Measurements from ENCODE around the gene CCDC15. TPM values are rescaled to one million over a fixed set of nuclear protein-coding genes. Genes with fewer than 3 reads are reported as not detected.

Gene CCDC15
- total and polyA plus RNA-seq, 2 experiments from 2014 or later = 2.9 to 3.3 TPM

GRCh38 chr11:125069796-125070195 lies 115.8 kb downstream of the CCDC15 start (continued):
- TF ChIP-seq EZH2 (IDR thresholded peaks at IDR 0.05; ENCODE audit: low read depth, unreplicated experiment) = no peak
- TF ChIP-seq EZH2phosphoT487 (IDR thresholded peaks at IDR 0.05; ENCODE audit: unreplicated experiment) = no peak

DNA sequence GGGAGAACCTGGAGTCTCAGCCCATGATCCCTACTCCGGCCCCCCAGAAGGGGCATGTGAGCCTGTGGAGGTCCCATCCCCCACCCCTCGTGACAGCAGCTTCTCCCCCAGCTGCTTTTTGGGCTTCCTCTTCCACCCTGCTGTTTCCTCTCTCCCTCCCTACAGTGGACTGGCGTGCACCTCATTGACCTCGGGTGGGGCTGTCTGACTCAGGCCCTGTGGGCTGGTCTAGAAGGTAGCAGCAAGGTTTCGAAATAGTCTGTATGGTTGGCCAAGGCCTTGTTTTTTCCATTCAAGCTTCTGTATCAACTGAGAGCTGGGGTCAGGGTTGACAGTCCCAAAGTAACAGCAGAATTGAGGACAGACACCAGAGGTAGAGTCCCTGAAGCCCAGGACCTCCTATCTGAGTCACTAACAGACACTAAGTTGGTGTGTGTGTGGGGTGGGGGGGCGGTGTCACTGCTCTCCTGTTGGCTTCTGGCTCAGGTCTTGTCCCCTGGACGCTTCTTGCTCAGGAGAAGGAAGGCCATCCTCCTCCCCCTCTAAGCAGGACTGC lies 116.8 kb downstream of the CCDC15 start:
- no peak overlapping the region for H3K27ac ChIP-seq (ENCODE audit: low read depth)
- Mint-ChIP-seq H3K27me3 (ENCODE audit: insufficient read depth, low read depth, poor library complexity) (peaks cover 11% of the 10 kb centered on the region), H3K27ac (no peak overlapping the region), H3K36me3 (ENCODE audit: low read depth) (no peaks in the 10 kb centered on the region), H3K4me3 (no peak overlapping the region), H3K4me1 (peaks cover 19% of the 10 kb centered on the region), H3K9me3 (no peaks in the 10 kb centered on the region)
- no peaks in the 10 kb centered on the region for H4K20me1 ChIP-seq (replicated peaks; ENCODE audit: insufficient read depth)
- no peaks in the 10 kb centered on the region for H3K79me2 ChIP-seq (replicated peaks; ENCODE audit: insufficient read depth)
- H3K4me3 ChIP-seq = no peak overlapping the region
- H3K4me1 ChIP-seq (ENCODE audit: insufficient read depth) = no peaks in the 10 kb centered on the region
- no peaks in the 10 kb centered on the region for H3F3A ChIP-seq (replicated peaks; ENCODE audit: low read depth)
- ATAC-seq (no peak), DNase-seq (ENCODE audit: low spot score) (no peak)
- H3K27me3 ChIP-seq (ENCODE audit: insufficient read depth) = peaks cover 7% of the 10 kb centered on the region; the same call in 1 of the 2 replicates
- H3K9me2 ChIP-seq (ENCODE audit: insufficient read depth) = no peaks in the 10 kb centered on the region
- H3K4me2 ChIP-seq = no peak overlapping the region
- TF ChIP-seq ZNF462 (CRISPR knock-in tag; IDR thresholded peaks at IDR 0.05) (no peak), POLR2AphosphoS5 (IDR thresholded peaks at IDR 0.05; ENCODE audit: low read depth) (no peak), REST (IDR thresholded peaks at IDR 0.05; ENCODE audit: unreplicated experiment) (no peak), JUNB (IDR thresholded peaks at IDR 0.05; ENCODE audit: unreplicated experiment) (no peak), STAT1 (IDR thresholded peaks at IDR 0.05; ENCODE audit: unreplicated experiment) (no peak), NANOG (IDR thresholded peaks at IDR 0.05; ENCODE audit: borderline replicate concordance) (no peak), ZNF331 (CRISPR knock-in tag; IDR thresholded peaks at IDR 0.05; ENCODE audit: low read depth) (no peak), ZNF114 (CRISPR knock-in tag; IDR thresholded peaks at IDR 0.05) (no peak), EZH2 (IDR thresholded peaks at IDR 0.05; ENCODE audit: low read depth, unreplicated experiment) (no peak)
- TF ChIP-seq, protein P1, sequence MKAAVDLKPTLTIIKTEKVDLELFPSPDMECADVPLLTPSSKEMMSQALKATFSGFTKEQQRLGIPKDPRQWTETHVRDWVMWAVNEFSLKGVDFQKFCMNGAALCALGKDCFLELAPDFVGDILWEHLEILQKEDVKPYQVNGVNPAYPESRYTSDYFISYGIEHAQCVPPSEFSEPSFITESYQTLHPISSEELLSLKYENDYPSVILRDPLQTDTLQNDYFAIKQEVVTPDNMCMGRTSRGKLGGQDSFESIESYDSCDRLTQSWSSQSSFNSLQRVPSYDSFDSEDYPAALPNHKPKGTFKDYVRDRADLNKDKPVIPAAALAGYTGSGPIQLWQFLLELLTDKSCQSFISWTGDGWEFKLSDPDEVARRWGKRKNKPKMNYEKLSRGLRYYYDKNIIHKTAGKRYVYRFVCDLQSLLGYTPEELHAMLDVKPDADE (IDR thresholded peaks at IDR 0.05) = no peak
- H3K36me3 ChIP-seq (ENCODE audit: insufficient read depth) = no peaks in the 10 kb centered on the region
- H2AFZ ChIP-seq = no peak overlapping the region
